ENCODE measurements around the gene POGK. TPM values are rescaled to one million over a fixed set of nuclear protein-coding genes. Genes with fewer than 3 reads are reported as not detected.

Gene POGK
- total RNA-seq, 1 experiment from 2014 or later, result 27.2 TPM

GRCh38 chr1:166903232-166903631 is 64.0 kb downstream of the POGK start:
- Histone ChIP-seq H3K4me1 (no peaks in the 10 kb centered on the region), H3K9me3 (peaks cover 3% of the 10 kb centered on the region; the same call in 1 of the 2 replicates), H3K27me3 (replicated peaks; ENCODE audit: control insufficient read depth, insufficient read depth, low read length) (no peaks in the 10 kb centered on the region), H3K36me3 (ENCODE audit: control insufficient read depth, insufficient read depth, low read length) (no peaks in the 10 kb centered on the region), H3K4me3 (ENCODE audit: low read depth, low read length) (no peak overlapping the region)
- H3K27me3 Mint-ChIP-seq (ENCODE audit: insufficient read depth, unreplicated experiment), result peaks cover 6% of the 10 kb centered on the region
- ChIA-PET CTCF (no interaction called here), POLR2A (no interaction called here)
- no peaks in the 10 kb centered on the region for H3K36me3 Mint-ChIP-seq (ENCODE audit: insufficient read depth, unreplicated experiment)
- intact Hi-C loops (cut with micrococcal nuclease; ENCODE audit: unreplicated experiment), result loop anchor here (5.0 kb wide), 1 partner anchor 534 kb away; no protein-coding TSS in a partner anchor
- H3K4me3 Mint-ChIP-seq (ENCODE audit: unreplicated experiment), result no peak overlapping the region
- no TSS peak for BruUV-seq (replicated peaks)
- TF ChIP-seq, protein P1, sequence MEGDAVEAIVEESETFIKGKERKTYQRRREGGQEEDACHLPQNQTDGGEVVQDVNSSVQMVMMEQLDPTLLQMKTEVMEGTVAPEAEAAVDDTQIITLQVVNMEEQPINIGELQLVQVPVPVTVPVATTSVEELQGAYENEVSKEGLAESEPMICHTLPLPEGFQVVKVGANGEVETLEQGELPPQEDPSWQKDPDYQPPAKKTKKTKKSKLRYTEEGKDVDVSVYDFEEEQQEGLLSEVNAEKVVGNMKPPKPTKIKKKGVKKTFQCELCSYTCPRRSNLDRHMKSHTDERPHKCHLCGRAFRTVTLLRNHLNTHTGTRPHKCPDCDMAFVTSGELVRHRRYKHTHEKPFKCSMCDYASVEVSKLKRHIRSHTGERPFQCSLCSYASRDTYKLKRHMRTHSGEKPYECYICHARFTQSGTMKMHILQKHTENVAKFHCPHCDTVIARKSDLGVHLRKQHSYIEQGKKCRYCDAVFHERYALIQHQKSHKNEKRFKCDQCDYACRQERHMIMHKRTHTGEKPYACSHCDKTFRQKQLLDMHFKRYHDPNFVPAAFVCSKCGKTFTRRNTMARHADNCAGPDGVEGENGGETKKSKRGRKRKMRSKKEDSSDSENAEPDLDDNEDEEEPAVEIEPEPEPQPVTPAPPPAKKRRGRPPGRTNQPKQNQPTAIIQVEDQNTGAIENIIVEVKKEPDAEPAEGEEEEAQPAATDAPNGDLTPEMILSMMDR (IDR thresholded peaks at IDR 0.05; ENCODE audit: insufficient read depth in 1 of 2, low read depth in 1 of 2, low read length in 1 of 2, severe bottlenecking in 1 of 2, unreplicated experiment in 1 of 2), result no peak
- no peak overlapping the region for H3K27ac Mint-ChIP-seq (ENCODE audit: unreplicated experiment)
- DNase-seq, result no peak
- H3K4me1 Mint-ChIP-seq (ENCODE audit: low read depth, unreplicated experiment), result no peaks in the 10 kb centered on the region
- no peaks in the 10 kb centered on the region for H3K9me3 Mint-ChIP-seq (ENCODE audit: unreplicated experiment)

DNA sequence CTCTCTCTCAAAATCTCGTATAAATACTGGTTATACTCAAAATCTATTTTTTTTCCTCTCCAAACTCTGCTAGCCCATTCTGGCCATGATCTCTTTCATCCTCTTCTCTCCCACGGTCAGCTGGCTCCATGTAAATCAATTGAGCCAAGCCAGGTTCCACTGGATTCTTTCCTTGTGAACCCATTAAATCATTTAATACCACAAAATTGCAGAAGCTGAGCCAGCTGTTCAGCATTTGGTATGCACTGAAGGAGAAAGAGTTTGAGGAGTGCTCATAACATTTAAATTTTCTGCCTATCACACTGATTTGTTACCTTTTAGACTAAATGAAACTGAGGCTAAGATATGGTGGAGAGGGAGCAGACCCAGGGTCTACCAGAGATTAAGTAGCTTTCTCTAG is 65.9 kb downstream of the POGK start:
- TF ChIP-seq, protein P1 (IDR thresholded peaks at IDR 0.05; ENCODE audit: insufficient read depth in 1 of 2, low read depth in 1 of 2, low read length in 1 of 2, severe bottlenecking in 1 of 2, unreplicated experiment in 1 of 2), result no peak
- CTCF ChIA-PET, result interaction anchor here (0.7 to 0.8 kb wide), 2 partner anchors 154 to 556 kb away, joined by 3 to 4 read pairs; no protein-coding TSS in a partner anchor
- peaks cover 6% of the 10 kb centered on the region for H3K27me3 Mint-ChIP-seq (ENCODE audit: insufficient read depth, unreplicated experiment)
- no peak for DNase-seq
- no peaks in the 10 kb centered on the region for H3K36me3 Mint-ChIP-seq (ENCODE audit: insufficient read depth, unreplicated experiment)
- Histone ChIP-seq H3K36me3 (ENCODE audit: control insufficient read depth, insufficient read depth, low read length) (no peaks in the 10 kb centered on the region), H3K9me3 (no peaks in the 10 kb centered on the region), H3K4me1 (no peaks in the 10 kb centered on the region), H3K4me3 (ENCODE audit: low read depth, low read length) (no peak overlapping the region), H3K27me3 (replicated peaks; ENCODE audit: control insufficient read depth, insufficient read depth, low read length) (no peaks in the 10 kb centered on the region)
- no peak overlapping the region for H3K27ac Mint-ChIP-seq (ENCODE audit: unreplicated experiment)
- POLR2A ChIA-PET, result no interaction called here
- no peaks in the 10 kb centered on the region for H3K4me1 Mint-ChIP-seq (ENCODE audit: low read depth, unreplicated experiment)
- H3K9me3 Mint-ChIP-seq (ENCODE audit: unreplicated experiment), result no peaks in the 10 kb centered on the region
- H3K4me3 Mint-ChIP-seq (ENCODE audit: unreplicated experiment), result no peak overlapping the region
- BruUV-seq (replicated peaks), result no TSS peak
- intact Hi-C loops (cut with micrococcal nuclease; ENCODE audit: unreplicated experiment), result no loop called here

GRCh38 chr1:166905900-166906299 is 66.6 kb downstream of the POGK start:
- no peak overlapping the region for H3K4me3 ChIP-seq (ENCODE audit: low read depth, low read length)
- no TSS peak for BruUV-seq (replicated peaks)
- POLR2A ChIA-PET, result no interaction called here

More at GRCh38 chr1:166905900-166906299, 66.6 kb downstream of the POGK start:
- Mint-ChIP-seq H3K4me1 (ENCODE audit: low read depth, unreplicated experiment) (no peaks in the 10 kb centered on the region), H3K9me3 (ENCODE audit: unreplicated experiment) (peaks cover under 1% of the 10 kb centered on the region), H3K4me3 (ENCODE audit: unreplicated experiment) (no peak overlapping the region), H3K27ac (ENCODE audit: unreplicated experiment) (no peak overlapping the region), H3K36me3 (ENCODE audit: insufficient read depth, unreplicated experiment) (no peaks in the 10 kb centered on the region), H3K27me3 (ENCODE audit: insufficient read depth, unreplicated experiment) (peaks cover 6% of the 10 kb centered on the region)
- no peaks in the 10 kb centered on the region for H3K27me3 ChIP-seq (replicated peaks; ENCODE audit: control insufficient read depth, insufficient read depth, low read length)
- H3K4me1 ChIP-seq, result no peaks in the 10 kb centered on the region
- DNase-seq, result no peak
- no peaks in the 10 kb centered on the region for H3K9me3 ChIP-seq
- CTCF ChIA-PET, result interaction anchor here (0.7 to 2.2 kb wide), 2 partner anchors 153 to 555 kb away, joined by 3 to 6 read pairs; no protein-coding TSS in a partner anchor
- intact Hi-C loops (cut with micrococcal nuclease; ENCODE audit: unreplicated experiment), result no loop called here
- TF ChIP-seq, protein P1 (IDR thresholded peaks at IDR 0.05; ENCODE audit: insufficient read depth in 1 of 2, low read depth in 1 of 2, low read length in 1 of 2, severe bottlenecking in 1 of 2, unreplicated experiment in 1 of 2), result no peak
- H3K36me3 ChIP-seq (ENCODE audit: control insufficient read depth, insufficient read depth, low read length), result no peaks in the 10 kb centered on the region

Other genes starting within 250 kb of the POGK start
- 13.7 and 13.9 TPM in 2 replicates for gene TADA1, start 36.8 kb downstream of the POGK start, total RNA-seq (2022)
- gene ILDR2, start 136.1 kb downstream of the POGK start, total RNA-seq (2022), result 0.98 and 1.2 TPM in 2 replicates
- not detected in 2 replicates for gene MAEL, start 149.8 kb downstream of the POGK start, total RNA-seq (2022)

Data from Caco-2 (cell line).